Esophagus muscularis mucosa (tissue), 3 donors: ENCODE measurements around the gene TIMM10.

Experiments used
- EP300 ChIP-seq: sonication (generic); formaldehyde crosslinking; IDR thresholded peaks from one replicate; pipeline ENCODE4 v1.6.1; 2017; ENCODE audit warnings: antibody characterized with exemption
- TF ChIP-seq, protein P1 (sequence below), 3 experiments: fragments of 200-600 bp in 2 of 3; fragments of 450-650 bp in 1 of 3; sonication (generic) in 2 of 3; IDR thresholded peaks; one replicate each; pipeline ENCODE4 v1.5.1; 2017 to 2019; ENCODE audit warnings: antibody characterized with exemption in 3 of 3, mild to moderate bottlenecking in 2 of 3, moderate library complexity in 1 of 3

DNA sequence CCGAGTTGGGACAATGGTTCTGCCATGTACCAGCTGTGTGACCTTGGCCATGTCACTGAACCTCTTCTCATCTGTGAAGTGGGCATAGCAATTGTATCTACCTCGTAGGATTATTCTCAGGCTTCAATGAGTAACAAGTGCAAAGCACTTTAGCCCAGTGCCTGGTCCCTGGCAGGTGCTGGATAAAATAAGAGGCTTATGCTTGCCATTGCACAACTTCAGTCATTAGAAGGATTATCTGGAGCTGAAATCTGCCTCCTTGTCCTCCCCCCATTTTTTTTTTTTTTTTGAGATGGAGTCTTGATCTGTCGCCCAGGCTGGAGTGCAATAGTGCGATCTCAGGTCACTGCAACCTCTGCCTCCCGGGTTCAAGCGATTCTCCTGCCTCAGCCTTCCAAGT is 14.0 kb upstream of the TIMM10 start:
- TF ChIP-seq, protein P1, sequence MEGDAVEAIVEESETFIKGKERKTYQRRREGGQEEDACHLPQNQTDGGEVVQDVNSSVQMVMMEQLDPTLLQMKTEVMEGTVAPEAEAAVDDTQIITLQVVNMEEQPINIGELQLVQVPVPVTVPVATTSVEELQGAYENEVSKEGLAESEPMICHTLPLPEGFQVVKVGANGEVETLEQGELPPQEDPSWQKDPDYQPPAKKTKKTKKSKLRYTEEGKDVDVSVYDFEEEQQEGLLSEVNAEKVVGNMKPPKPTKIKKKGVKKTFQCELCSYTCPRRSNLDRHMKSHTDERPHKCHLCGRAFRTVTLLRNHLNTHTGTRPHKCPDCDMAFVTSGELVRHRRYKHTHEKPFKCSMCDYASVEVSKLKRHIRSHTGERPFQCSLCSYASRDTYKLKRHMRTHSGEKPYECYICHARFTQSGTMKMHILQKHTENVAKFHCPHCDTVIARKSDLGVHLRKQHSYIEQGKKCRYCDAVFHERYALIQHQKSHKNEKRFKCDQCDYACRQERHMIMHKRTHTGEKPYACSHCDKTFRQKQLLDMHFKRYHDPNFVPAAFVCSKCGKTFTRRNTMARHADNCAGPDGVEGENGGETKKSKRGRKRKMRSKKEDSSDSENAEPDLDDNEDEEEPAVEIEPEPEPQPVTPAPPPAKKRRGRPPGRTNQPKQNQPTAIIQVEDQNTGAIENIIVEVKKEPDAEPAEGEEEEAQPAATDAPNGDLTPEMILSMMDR (IDR thresholded peaks at IDR 0.05) = no peak
- no peak for TF ChIP-seq EP300
